HepG2 (cell line): ENCODE data around the gene CTNNA1. TPM values are rescaled to one million over a fixed set of nuclear protein-coding genes. Genes with fewer than 3 reads are reported as not detected.

ENCODE experiments used
- ATAC-seq: fragments of 200-7000 bp; cut with Tn5 transposase; 3 replicates; pipeline ENCODE4 v1.9.1; 2020; ENCODE audit warnings: mild to moderate bottlenecking, moderate library complexity
- BruUV-seq: library from RNA; stranded (reverse); fragments of 400-500 nt; replicated peaks from 2 replicates; lab custom pipeline; 2021; lab: Mats Ljungman, UMichigan
- CTCF ChIA-PET: fragments of 300-600 bp; formaldehyde crosslinking; extraction: SDS; loops from one replicate; lab custom pipeline; 2021; ENCODE audit warnings: low total read pairs, inconsistent platforms, low intra/inter-chr PET ratio; lab: Yijun Ruan, JAX
- POLR2A ChIA-PET: fragments of 350-600 bp; sonication (Branson Sonifier 250); formaldehyde crosslinking; loops from one replicate; lab custom pipeline; 2020; ENCODE audit warnings: antibody characterized with exemption, inconsistent platforms; lab: Yijun Ruan, JAX
- DNase-seq: peaks from one replicate; pipeline ENCODE4 v3.0.0-alpha.2; 2015; ENCODE audit warnings: low spot score
- FAIRE-seq: peaks from 3 replicates; lab custom pipeline; 2011; peaks lifted over from hg19 to GRCh38; lab: Jason Lieb, UNC
- H2AFZ ChIP-seq: one replicate; pipeline ENCODE4 v1.6.1; 2011; ENCODE audit warnings: low read length, inconsistent platforms
- H3K27ac ChIP-seq: fragments of 300-600 bp; 3 replicates; pipeline ENCODE4 v1.8.0; 2011; ENCODE audit warnings: mixed run types, mild to moderate bottlenecking, mixed read lengths, low read length, inconsistent platforms; ENCODE audit not compliant: insufficient read depth; ENCODE audit errors: extremely low read length
- H3K27me3 ChIP-seq, 2 experiments: fragments of 200-600 bp in 1 of 2; 2 replicates in 1 of 2; 3 replicates in 1 of 2; pipeline versions ENCODE4 v1.6.0 to v1.8.0; 2011; ENCODE audit warnings: low read length in 2 of 2, mild to moderate bottlenecking in 2 of 2, moderate library complexity in 2 of 2, inconsistent platforms in 1 of 2; ENCODE audit not compliant: insufficient read depth in 2 of 2, control insufficient read depth in 1 of 2
- H3K36me3 ChIP-seq, 2 experiments: fragments of 200-600 bp in 1 of 2; replicated peaks in 1 of 2; 2 replicates in 1 of 2; 3 replicates in 1 of 2; pipeline versions ENCODE4 v1.5.1 to v1.8.0; 2011; ENCODE audit warnings: low read length in 2 of 2, inconsistent platforms in 1 of 2; ENCODE audit not compliant: insufficient read depth in 2 of 2, control insufficient read depth in 1 of 2
- H3K4me1 ChIP-seq: 2 replicates; pipeline ENCODE4 v1.5.1; 2012; ENCODE audit warnings: low read length, inconsistent platforms; ENCODE audit not compliant: insufficient read depth
- H3K4me2 ChIP-seq: 2 replicates; pipeline ENCODE4 v1.6.0; 2011; ENCODE audit warnings: low read depth, low read length, inconsistent platforms
- H3K4me3 ChIP-seq, 3 experiments: fragments of 200-600 bp in 1 of 3; sonication (generic), shearing (Covaris generic) in 1 of 3; replicated peaks in 1 of 3; 2 replicates each; pipeline ENCODE4 v1.5.1; 2011 to 2016; ENCODE audit warnings: low read length in 3 of 3, inconsistent platforms in 2 of 3, low read depth in 2 of 3, mild to moderate bottlenecking in 2 of 3, control low read depth in 1 of 3, mixed read lengths in 1 of 3; ENCODE audit not compliant: insufficient read depth in 1 of 3
- H3K79me2 ChIP-seq: one replicate; pipeline ENCODE4 v1.6.1; 2011; ENCODE audit warnings: low read length, inconsistent platforms; ENCODE audit not compliant: insufficient read depth
- H3K9ac ChIP-seq: 2 replicates; pipeline ENCODE4 v1.6.0; 2011; ENCODE audit warnings: mild to moderate bottlenecking, low read depth, low read length, inconsistent platforms; ENCODE audit not compliant: insufficient read depth
- H3K9me3 ChIP-seq: 2 replicates; pipeline ENCODE4 v1.5.1; 2012; ENCODE audit warnings: mild to moderate bottlenecking, low read length
- H4K20me1 ChIP-seq: 2 replicates; pipeline ENCODE4 v1.6.0; 2011; ENCODE audit warnings: inconsistent platforms, mild to moderate bottlenecking, low read length, moderate library complexity; ENCODE audit not compliant: insufficient read depth
- CHD2 ChIP-seq: IDR thresholded peaks from 2 replicates; pipeline ENCODE4 v1.6.1; 2011; ENCODE audit warnings: low read depth, low read length, improper control_type of control experiment
- HOXD1 ChIP-seq: sonication (generic); formaldehyde crosslinking; IDR thresholded peaks from 2 replicates; pipeline ENCODE4 v1.5.0; 2020; ENCODE audit warnings: missing genetic modification reagents
- IKZF1 ChIP-seq: fragments of 450-650 bp; IDR thresholded peaks from 2 replicates; pipeline ENCODE4 v1.7.1; 2016
- MTF1 ChIP-seq: sonication (generic); formaldehyde crosslinking; IDR thresholded peaks from 2 replicates; pipeline ENCODE4 v1.5.0; 2020; ENCODE audit warnings: missing genetic modification reagents
- PHF8 ChIP-seq: sonication (generic); formaldehyde crosslinking; IDR thresholded peaks from 2 replicates; pipeline ENCODE4 v1.5.0; 2020; ENCODE audit warnings: missing genetic modification reagents
- SMAD1 ChIP-seq: sonication (generic); formaldehyde crosslinking; IDR thresholded peaks from 2 replicates; pipeline ENCODE4 v1.4.0; 2020; ENCODE audit warnings: missing genetic modification reagents, low read depth, mild to moderate bottlenecking, borderline replicate concordance
- TARDBP ChIP-seq: sonication (generic); formaldehyde crosslinking; IDR thresholded peaks from 2 replicates; pipeline ENCODE4 v1.8.0; 2022; ENCODE audit warnings: mild to moderate bottlenecking, missing genetic modification reagents
- TBX3 ChIP-seq: fragments of 450-650 bp; IDR thresholded peaks from 2 replicates; pipeline ENCODE4 v1.6.1; 2017; ENCODE audit warnings: antibody characterized with exemption, mild to moderate bottlenecking, inconsistent platforms, borderline replicate concordance
- ZNF205 ChIP-seq: IDR thresholded peaks from 2 replicates; pipeline ENCODE4 v1.6.1; 2018; ENCODE audit warnings: missing biosample characterization, missing genetic modification reagents
- ZNF430 ChIP-seq: sonication (generic); formaldehyde crosslinking; IDR thresholded peaks from 2 replicates; pipeline ENCODE4 v1.9.0; 2021; ENCODE audit warnings: mild to moderate bottlenecking, missing genetic modification reagents
- ZNF773 ChIP-seq: sonication (generic); formaldehyde crosslinking; IDR thresholded peaks from 2 replicates; pipeline ENCODE4 v1.4.0; 2020; ENCODE audit warnings: missing genetic modification reagents, borderline replicate concordance
- ZNF775 ChIP-seq: sonication (generic); formaldehyde crosslinking; IDR thresholded peaks from 2 replicates; pipeline ENCODE4 v1.4.0; 2020; ENCODE audit warnings: missing genetic modification reagents, mild to moderate bottlenecking, moderate library complexity, borderline replicate concordance
- ZNF777 ChIP-seq: sonication (generic); formaldehyde crosslinking; IDR thresholded peaks from 2 replicates; pipeline ENCODE4 v1.4.0; 2020; ENCODE audit warnings: missing genetic modification reagents
- WGBS: methylation state at CpG from one replicate; pipeline ENCODE4 v1.1.6; 2017; ENCODE audit warnings: low lambda C conversion rate; 5-methylcytosine and 5-hydroxymethylcytosine counted together
- in situ Hi-C: cut with HindIII; loops from 2 replicates; pipeline ENCODE4 v1.10.0; 2017; ENCODE audit warnings: low pct_unique_long_range_greater_than_20kb; ENCODE audit not compliant: extremely low pct_ligation_motif_present
- intact Hi-C: fragments of 100-400 bp; cut with micrococcal nuclease; formaldehyde crosslinking; loops from one replicate; pipeline ENCODE4 v1.10.0; 2022; ENCODE audit not compliant: unreplicated experiment
- polyA plus RNA-seq, 8 experiments: library from polyadenylated mRNA; depleted of rRNA in 3 of 8; stranded (reverse) in 7 of 8; unstranded in 1 of 8; fragments of >200 nt; fragmentation: Illumina TruSeq in 4 of 8; extraction: Trizol in 4 of 8; gene quantifications; 2 replicates each; pipeline versions ENCODE4 v1.2.1 to v1.2.3, GENCODE V29; 2011 to 2016; ENCODE audit warnings: low read depth in 4 of 8, missing spikeins in 1 of 8, mixed read lengths in 1 of 8; ENCODE audit not compliant: insufficient read depth in 1 of 8
- total RNA-seq, 5 experiments: library from RNA; depleted of rRNA; stranded (reverse); fragments of >200 nt; fragmentation: Illumina TruSeq; extraction: Trizol; gene quantifications; 2 replicates each; pipeline ENCODE4 v1.2.3, GENCODE V29; 2016; ENCODE audit warnings: low read depth in 1 of 5
- TF ChIP-seq, protein P1 (sequence below): sonication (generic); formaldehyde crosslinking; IDR thresholded peaks from 2 replicates; pipeline ENCODE4 v1.5.0; 2020; ENCODE audit warnings: mild to moderate bottlenecking, low read depth, missing genetic modification reagents, borderline replicate concordance
- TF ChIP-seq, protein P2 (sequence below): sonication (generic); formaldehyde crosslinking; IDR thresholded peaks from 2 replicates; pipeline ENCODE4 v1.5.0; 2020; ENCODE audit warnings: mild to moderate bottlenecking, missing genetic modification reagents, moderate library complexity
- TF ChIP-seq, protein P3 (sequence below): sonication (generic); formaldehyde crosslinking; IDR thresholded peaks from 2 replicates; pipeline ENCODE4 v1.4.0; 2020; ENCODE audit warnings: missing genetic modification reagents, borderline replicate concordance
- TF ChIP-seq, protein P4 (sequence below): IDR thresholded peaks from 2 replicates; pipeline ENCODE4 v1.6.1; 2016; ENCODE audit warnings: low read depth, control low read depth
- TF ChIP-seq, protein P5 (sequence below): sonication (generic); formaldehyde crosslinking; IDR thresholded peaks from 2 replicates; pipeline ENCODE4 v1.4.0; 2020; ENCODE audit warnings: missing genetic modification reagents
- TF ChIP-seq, protein P6 (sequence below): sonication (generic); formaldehyde crosslinking; IDR thresholded peaks from 2 replicates; pipeline ENCODE4 v1.8.0; 2022; ENCODE audit warnings: missing genetic modification reagents, low read depth, mild to moderate bottlenecking, borderline replicate concordance

CTNNA1 gene
- total and polyA plus RNA-seq, 2 of the 13 experiments (the other 11 are each of a cell fraction or from before 2014, with no cell fraction given) = 66.8 to 162 TPM

DNA sequence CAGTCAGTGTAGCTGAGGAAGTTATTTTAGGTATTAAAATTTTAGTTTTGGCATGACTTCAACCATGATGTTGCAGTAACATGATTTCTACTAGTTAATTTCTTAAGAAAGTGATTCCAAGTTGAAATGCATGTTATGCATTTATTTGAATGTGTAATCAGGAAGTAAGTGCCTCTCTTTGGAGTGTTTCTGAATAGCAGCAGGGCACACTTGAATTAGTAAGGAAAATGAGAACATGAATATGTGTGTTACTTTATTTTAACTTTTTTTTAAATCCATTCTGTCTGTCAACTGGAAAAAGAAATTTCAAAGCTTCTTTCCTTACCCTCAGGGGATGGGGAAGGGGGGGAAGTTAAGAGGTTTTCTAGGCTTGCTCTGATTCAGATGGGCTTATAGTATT, 40.4 kb downstream of the CTNNA1 start (continued):
- TF ChIP-seq, protein P1, sequence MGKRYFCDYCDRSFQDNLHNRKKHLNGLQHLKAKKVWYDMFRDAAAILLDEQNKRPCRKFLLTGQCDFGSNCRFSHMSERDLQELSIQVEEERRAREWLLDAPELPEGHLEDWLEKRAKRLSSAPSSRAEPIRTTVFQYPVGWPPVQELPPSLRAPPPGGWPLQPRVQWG (CRISPR knock-in tag) = no peak
- TF ChIP-seq CHD2 = no peak
- no peak for TF ChIP-seq TBX3
- TF ChIP-seq, protein P2, sequence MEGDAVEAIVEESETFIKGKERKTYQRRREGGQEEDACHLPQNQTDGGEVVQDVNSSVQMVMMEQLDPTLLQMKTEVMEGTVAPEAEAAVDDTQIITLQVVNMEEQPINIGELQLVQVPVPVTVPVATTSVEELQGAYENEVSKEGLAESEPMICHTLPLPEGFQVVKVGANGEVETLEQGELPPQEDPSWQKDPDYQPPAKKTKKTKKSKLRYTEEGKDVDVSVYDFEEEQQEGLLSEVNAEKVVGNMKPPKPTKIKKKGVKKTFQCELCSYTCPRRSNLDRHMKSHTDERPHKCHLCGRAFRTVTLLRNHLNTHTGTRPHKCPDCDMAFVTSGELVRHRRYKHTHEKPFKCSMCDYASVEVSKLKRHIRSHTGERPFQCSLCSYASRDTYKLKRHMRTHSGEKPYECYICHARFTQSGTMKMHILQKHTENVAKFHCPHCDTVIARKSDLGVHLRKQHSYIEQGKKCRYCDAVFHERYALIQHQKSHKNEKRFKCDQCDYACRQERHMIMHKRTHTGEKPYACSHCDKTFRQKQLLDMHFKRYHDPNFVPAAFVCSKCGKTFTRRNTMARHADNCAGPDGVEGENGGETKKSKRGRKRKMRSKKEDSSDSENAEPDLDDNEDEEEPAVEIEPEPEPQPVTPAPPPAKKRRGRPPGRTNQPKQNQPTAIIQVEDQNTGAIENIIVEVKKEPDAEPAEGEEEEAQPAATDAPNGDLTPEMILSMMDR (CRISPR knock-in tag) = no peak
- TF ChIP-seq MTF1 (CRISPR knock-in tag) = no peak
- TF ChIP-seq ZNF205 (CRISPR knock-in tag) = no peak

DNA sequence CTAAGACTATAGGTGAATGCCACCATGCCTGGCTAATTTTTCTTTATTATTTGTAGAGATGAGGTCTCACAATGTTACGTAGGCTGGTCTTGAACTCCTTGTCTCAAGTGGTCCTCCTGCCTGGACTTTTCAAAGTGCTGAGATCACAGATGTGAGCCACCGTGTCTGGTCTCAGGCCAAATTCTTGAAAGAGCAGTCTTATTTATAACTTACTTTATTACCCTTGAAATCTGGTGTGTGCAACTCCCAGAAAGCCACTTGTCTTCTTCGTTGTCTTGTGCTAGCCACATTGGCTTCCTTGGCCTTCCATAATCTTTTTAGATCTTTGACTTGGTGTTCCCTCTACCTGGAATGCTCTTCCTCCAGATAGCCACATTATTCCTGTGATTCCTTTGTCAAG, 50.1 kb downstream of the CTNNA1 start:
- in situ Hi-C loops (no loop called here), intact Hi-C loops (no loop called here)
- 95% methylated on average over 3 of the region's 3 CpGs for WGBS
- H3K27ac ChIP-seq = no peak overlapping the region
- H3K4me2 ChIP-seq = no peak overlapping the region
- FAIRE-seq = no peak
- no peaks in the 10 kb centered on the region for H3K9me3 ChIP-seq
- H3K27me3 ChIP-seq = no peaks in the 10 kb centered on the region
- H3K9ac ChIP-seq = no peak overlapping the region
- ChIA-PET POLR2A (no interaction called here), CTCF (no interaction called here)
- no peak overlapping the region for H2AFZ ChIP-seq
- H3K36me3 ChIP-seq = peaks cover 4 to 5% of the 10 kb centered on the region in 2 experiments; a peak in 3 of 5 replicates
- no peaks in the 10 kb centered on the region for H3K4me1 ChIP-seq
- peaks cover 33% of the 10 kb centered on the region for H3K79me2 ChIP-seq
- ATAC-seq = no peak
- H4K20me1 ChIP-seq = 0 out of 2 replicates have a peak, but pooled peaks cover 9% of the 10 kb centered on the region
- no peak for DNase-seq
- H3K4me3 ChIP-seq = no peak overlapping the region
- BruUV-seq = no TSS peak
- TF ChIP-seq PHF8 (CRISPR knock-in tag) (no peak), TARDBP (CRISPR knock-in tag) (no peak), ZNF775 (CRISPR knock-in tag) (no peak), ZNF430 (CRISPR knock-in tag) (no peak), SMAD1 (CRISPR knock-in tag) (no peak), ZNF777 (CRISPR knock-in tag) (no peak), ZNF773 (CRISPR knock-in tag) (no peak), HOXD1 (CRISPR knock-in tag) (no peak), IKZF1 (no peak)
- TF ChIP-seq, protein P3, sequence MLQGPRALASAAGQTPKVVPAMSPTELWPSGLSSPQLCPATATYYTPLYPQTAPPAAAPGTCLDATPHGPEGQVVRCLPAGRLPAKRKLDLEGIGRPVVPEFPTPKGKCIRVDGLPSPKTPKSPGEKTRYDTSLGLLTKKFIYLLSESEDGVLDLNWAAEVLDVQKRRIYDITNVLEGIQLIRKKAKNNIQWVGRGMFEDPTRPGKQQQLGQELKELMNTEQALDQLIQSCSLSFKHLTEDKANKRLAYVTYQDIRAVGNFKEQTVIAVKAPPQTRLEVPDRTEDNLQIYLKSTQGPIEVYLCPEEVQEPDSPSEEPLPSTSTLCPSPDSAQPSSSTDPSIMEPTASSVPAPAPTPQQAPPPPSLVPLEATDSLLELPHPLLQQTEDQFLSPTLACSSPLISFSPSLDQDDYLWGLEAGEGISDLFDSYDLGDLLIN (CRISPR knock-in tag) = no peak
- TF ChIP-seq, protein P4, sequence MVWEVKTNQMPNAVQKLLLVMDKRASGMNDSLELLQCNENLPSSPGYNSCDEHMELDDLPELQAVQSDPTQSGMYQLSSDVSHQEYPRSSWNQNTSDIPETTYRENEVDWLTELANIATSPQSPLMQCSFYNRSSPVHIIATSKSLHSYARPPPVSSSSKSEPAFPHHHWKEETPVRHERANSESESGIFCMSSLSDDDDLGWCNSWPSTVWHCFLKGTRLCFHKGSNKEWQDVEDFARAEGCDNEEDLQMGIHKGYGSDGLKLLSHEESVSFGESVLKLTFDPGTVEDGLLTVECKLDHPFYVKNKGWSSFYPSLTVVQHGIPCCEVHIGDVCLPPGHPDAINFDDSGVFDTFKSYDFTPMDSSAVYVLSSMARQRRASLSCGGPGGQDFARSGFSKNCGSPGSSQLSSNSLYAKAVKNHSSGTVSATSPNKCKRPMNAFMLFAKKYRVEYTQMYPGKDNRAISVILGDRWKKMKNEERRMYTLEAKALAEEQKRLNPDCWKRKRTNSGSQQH (CRISPR knock-in tag) = no peak
- TF ChIP-seq, protein P5, sequence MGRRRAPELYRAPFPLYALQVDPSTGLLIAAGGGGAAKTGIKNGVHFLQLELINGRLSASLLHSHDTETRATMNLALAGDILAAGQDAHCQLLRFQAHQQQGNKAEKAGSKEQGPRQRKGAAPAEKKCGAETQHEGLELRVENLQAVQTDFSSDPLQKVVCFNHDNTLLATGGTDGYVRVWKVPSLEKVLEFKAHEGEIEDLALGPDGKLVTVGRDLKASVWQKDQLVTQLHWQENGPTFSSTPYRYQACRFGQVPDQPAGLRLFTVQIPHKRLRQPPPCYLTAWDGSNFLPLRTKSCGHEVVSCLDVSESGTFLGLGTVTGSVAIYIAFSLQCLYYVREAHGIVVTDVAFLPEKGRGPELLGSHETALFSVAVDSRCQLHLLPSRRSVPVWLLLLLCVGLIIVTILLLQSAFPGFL (CRISPR knock-in tag) = no peak
- TF ChIP-seq, protein P6, sequence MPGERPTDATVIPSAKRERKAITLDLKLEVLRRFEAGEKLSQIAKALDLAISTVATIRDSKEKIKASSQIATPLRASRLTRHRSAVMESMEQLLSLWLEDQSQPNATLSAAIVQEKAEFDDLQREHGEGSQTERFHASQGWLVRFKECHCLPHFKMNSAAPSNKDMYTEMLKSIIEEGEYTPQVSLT (CRISPR knock-in tag) = no peak
